Ovary (tissue), 9 donors: ENCODE results near the gene VSIG4. TPM values are rescaled to one million over a fixed set of nuclear protein-coding genes. Genes with fewer than 3 reads are reported as not detected.

Source experiments
- microRNA counts: library from miRNA; unstranded; fragments of <30 nt; microRNA quantifications from one replicate; lab custom pipeline; 2016
- polyA plus RNA-seq, 2 donors: library from polyadenylated mRNA; stranded (reverse); fragments of 200-250 nt in 1 of 2; fragments of 350-450 nt in 1 of 2; fragmentation: Illumina TruSeq in 1 of 2; extraction: RNeasy Lipid Tissue Mini Kit (QIAGEN cat#74804) in 1 of 2; gene quantifications; one replicate each; pipeline ENCODE4 v1.2.3, GENCODE V29; 2013 to 2014
- total RNA-seq, 7 donors: library from RNA; depleted of rRNA in 2 of 7; stranded (reverse); fragments of >200 nt in 2 of 7; fragmentation: NEBNext Ultra II Directional in 3 of 7; extraction: Animal tissue kit (Norgen Biotek cat#: 25700) in 3 of 7; gene quantifications; one replicate each; pipeline versions ENCODE4 v1.1.0 to v1.2.4, GENCODE V29; 2016 to 2023
- donor health status: DM: no; HTN: no; CAD: no; lungs with moderate emphysema.
- donor health status: DM: no; HTN: no; CAD: no.
- donor health status: Bipolar disorder and iron deficiency.
- donor health status: DM: yes; HTN: yes; CAD: no.
- donor health status: DM: no; HTN: no; CAD: no.
- donor health status: DM: yes; HTN: yes; CAD: no.

The VSIG4 gene
- total and polyA plus RNA-seq, 9 donors: 4.4 to 92.5 (median 30.3) TPM

MicroRNAs within 50 kb of the gene (microRNA counts, 767-probe panel; counts per million panel counts)
- microRNA hsa-miR-223-3p (lab: Ali Mortazavi, UCI): 4,416 counts per million, percentile 92 among the panel's probes with 10 or more counts

Other genes starting within 250 kb of the VSIG4 start
- 10 to 100 TPM; 17.1 to 37.4 (median 21.0) TPM for gene HEPH, start 124.2 kb upstream of the VSIG4 start, total RNA-seq
- gene HEPH, start 124.2 kb upstream of the VSIG4 start, polyA plus RNA-seq: 10 to 100 TPM; 19.0 to 56.9 TPM